Ovary (tissue), 9 donors: ENCODE data around the gene ADAMTS10. TPM values are rescaled to one million over a fixed set of nuclear protein-coding genes. Genes with fewer than 3 reads are reported as not detected.

Source experiments
- DNase-seq, 5 donors: peaks; one replicate each; pipeline ENCODE4 v3.0.0-alpha.2; 2019 to 2020
- H3K27ac ChIP-seq, 2 donors: fragments of 200-600 bp; one replicate each; pipeline versions ENCODE4 v1.5.1 to v1.8.0; 2019 to 2022
- H3K27me3 ChIP-seq: fragments of 200-600 bp; one replicate; pipeline ENCODE4 v1.8.0; 2022
- H3K36me3 ChIP-seq: fragments of 200-600 bp; sonication (generic); one replicate; pipeline ENCODE4 v1.5.1; 2019
- H3K4me1 ChIP-seq: one replicate; pipeline ENCODE4 v1.8.1; 2013; ENCODE audit warnings: mild to moderate bottlenecking, moderate library complexity; ENCODE audit not compliant: insufficient read depth
- H3K4me3 ChIP-seq: fragments of 200-600 bp; sonication (generic); one replicate; pipeline ENCODE4 v1.5.1; 2017
- H3K9me3 ChIP-seq, 2 donors: fragments of 200-600 bp in 1 of 2; sonication (generic) in 1 of 2; one replicate each; pipeline versions ENCODE4 v1.5.1 to v1.8.1; 2013 to 2019; ENCODE audit warnings: mild to moderate bottlenecking in 1 of 2, moderate library complexity in 1 of 2
- CTCF ChIP-seq, 3 donors: fragments of 450-650 bp in 2 of 3; fragments of 200-600 bp in 1 of 3; IDR thresholded peaks; one replicate each; pipeline versions ENCODE4 v1.5.1 to v1.8.0; 2016 to 2022; ENCODE audit warnings: antibody characterized with exemption in 3 of 3, mild to moderate bottlenecking in 1 of 3
- EP300 ChIP-seq: sonication (generic); formaldehyde crosslinking; IDR thresholded peaks from one replicate; pipeline ENCODE4 v1.6.1; 2017; ENCODE audit warnings: antibody characterized with exemption
- POLR2A ChIP-seq: fragments of 450-650 bp; IDR thresholded peaks from one replicate; pipeline ENCODE4 v1.6.1; 2017; ENCODE audit warnings: antibody characterized with exemption, mild to moderate bottlenecking, moderate library complexity
- WGBS, 3 donors: extraction: QIAGEN DNeasy Blood & Tissue Kit in 1 of 3; methylation state at CpG; one replicate each; pipeline versions ENCODE4 v1.1.5 to v1.1.7; 2013 to 2017; 5-methylcytosine and 5-hydroxymethylcytosine counted together
- intact Hi-C, 4 donors: fragments of 100-400 bp; cut with DNase I; formaldehyde crosslinking; loops; one replicate each; pipeline versions ENCODE4 v1.11.0 to v1.15.1; 2022 to 2023
- polyA plus RNA-seq, 2 donors: library from polyadenylated mRNA; stranded (reverse); fragments of 200-250 nt in 1 of 2; fragments of 350-450 nt in 1 of 2; fragmentation: Illumina TruSeq in 1 of 2; extraction: RNeasy Lipid Tissue Mini Kit (QIAGEN cat#74804) in 1 of 2; gene quantifications; one replicate each; pipeline ENCODE4 v1.2.3, GENCODE V29; 2013 to 2014
- total RNA-seq, 7 donors: library from RNA; depleted of rRNA in 2 of 7; stranded (reverse); fragments of >200 nt in 2 of 7; fragmentation: NEBNext Ultra II Directional in 3 of 7; extraction: Animal tissue kit (Norgen Biotek cat#: 25700) in 3 of 7; gene quantifications; one replicate each; pipeline versions ENCODE4 v1.1.0 to v1.2.4, GENCODE V29; 2016 to 2023
- donor health status: DM: no; HTN: no; CAD: no; lungs with moderate emphysema.
- donor health status: DM: no; HTN: no; CAD: no.
- donor health status: Bipolar disorder and iron deficiency.
- donor health status: DM: yes; HTN: yes; CAD: no.
- donor health status: DM: no; HTN: no; CAD: no.
- donor health status: DM: yes; HTN: yes; CAD: no.

Gene ADAMTS10
- total and polyA plus RNA-seq, 9 donors: 6.2 to 49.3 (median 37.4) TPM

- H3K36me3 ChIP-seq: no peaks in the 10 kb centered on the region
- no peak for TF ChIP-seq EP300
- TF ChIP-seq CTCF (IDR thresholded peaks at IDR 0.05): no peak
- TF ChIP-seq POLR2A: no peak
- WGBS, 3 donors: 93 to 95% (median 94%) methylated on average over 20 of the region's 20 CpGs
Observed at GRCh38 chr19:8544168-8544567, 66.3 kb downstream of the ADAMTS10 start.

DNA sequence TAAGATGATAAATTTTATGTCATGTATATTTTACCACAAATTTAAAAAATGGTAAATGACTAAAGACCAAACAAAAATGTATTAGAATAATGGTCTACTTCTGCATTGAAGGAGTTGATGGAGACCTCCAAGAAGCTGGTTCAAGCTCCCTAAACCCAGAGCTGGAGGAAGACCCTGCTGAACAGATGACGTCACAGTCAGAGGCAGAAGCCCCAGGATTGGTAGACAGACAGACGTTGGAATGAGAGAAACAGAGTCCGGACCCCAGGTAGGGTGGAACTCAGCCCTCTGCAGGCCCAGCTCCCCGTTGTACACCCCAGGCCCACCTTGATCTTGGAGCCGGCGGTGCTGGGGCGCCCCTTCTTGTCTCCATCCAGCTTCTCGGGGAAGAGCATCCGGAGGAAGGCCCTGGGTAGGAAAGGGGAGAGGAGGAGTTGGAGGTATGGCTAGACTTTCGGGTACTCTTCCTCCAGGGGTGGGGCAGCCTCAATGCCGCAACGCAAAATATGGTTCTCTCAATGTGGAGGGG, 70.8 kb downstream of the ADAMTS10 start:
- Histone ChIP-seq H3K4me3 (no peak overlapping the region), H3K36me3 (no peaks in the 10 kb centered on the region), H3K4me1 (no peaks in the 10 kb centered on the region), H3K27me3 (no peaks in the 10 kb centered on the region), H3K9me3 (no peaks in the 10 kb centered on the region), H3K27ac (no peak overlapping the region)
- no peak for TF ChIP-seq EP300
- no peak for TF ChIP-seq POLR2A
- no peak for TF ChIP-seq CTCF (IDR thresholded peaks at IDR 0.05)
- 86 to 95% (median 93%) methylated on average over 12 of the region's 12 CpGs for WGBS, 3 donors
- intact Hi-C loops: no loop called here
- no peak for DNase-seq

More at GRCh38 chr19:8544168-8544567, 66.3 kb downstream of the ADAMTS10 start:
- Histone ChIP-seq H3K4me3 (no peak overlapping the region), H3K4me1 (no peaks in the 10 kb centered on the region), H3K27me3 (no peaks in the 10 kb centered on the region), H3K27ac (no peak overlapping the region), H3K9me3 (no peaks in the 10 kb centered on the region)
- intact Hi-C loops: no loop called here
- no peak for DNase-seq

DNA sequence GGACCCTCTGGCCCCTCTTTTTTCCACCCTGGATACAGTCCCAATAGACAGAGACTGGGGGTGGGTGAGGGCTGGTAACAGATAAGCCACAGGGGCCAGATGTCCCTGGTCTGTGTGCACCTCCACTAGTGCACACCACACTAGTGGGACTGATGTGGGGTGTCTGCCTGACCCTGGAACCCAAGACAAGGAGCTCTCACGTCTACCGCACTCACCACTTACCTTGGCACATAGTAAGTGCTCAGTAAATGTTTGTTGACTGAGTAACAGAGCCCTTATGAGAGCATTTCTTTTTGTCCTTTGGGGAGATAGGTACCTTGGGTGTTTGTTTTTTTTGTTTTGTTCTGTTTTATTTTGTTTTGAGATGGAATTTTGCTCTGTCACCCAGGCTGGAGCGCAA, 73.4 kb downstream of the ADAMTS10 start:
- intact Hi-C loops: no loop called here
- no peak for TF ChIP-seq CTCF (IDR thresholded peaks at IDR 0.05)
- no peak for TF ChIP-seq POLR2A
- DNase-seq: no peak
- Histone ChIP-seq H3K4me1 (no peaks in the 10 kb centered on the region), H3K27ac (no peak overlapping the region), H3K36me3 (no peaks in the 10 kb centered on the region), H3K4me3 (no peak overlapping the region), H3K9me3 (no peaks in the 10 kb centered on the region), H3K27me3 (no peaks in the 10 kb centered on the region)
- 78 to 91% (median 81%) methylated on average over 3 of the region's 3 CpGs for WGBS, 3 donors

- Histone ChIP-seq H3K27me3 (no peaks in the 10 kb centered on the region), H3K9me3 (no peaks in the 10 kb centered on the region), H3K4me1 (no peaks in the 10 kb centered on the region), H3K27ac (no peak overlapping the region), H3K4me3 (no peak overlapping the region), H3K36me3 (no peaks in the 10 kb centered on the region)
- intact Hi-C loops: no loop called here
- WGBS, 3 donors: 54 to 72% (median 68%) methylated on average over 16 to 22 of the region's 22 CpGs
- DNase-seq: no peak
- TF ChIP-seq EP300: no peak
- TF ChIP-seq POLR2A: no peak
- TF ChIP-seq CTCF (IDR thresholded peaks at IDR 0.05): no peak
Observed at GRCh38 chr19:8536282-8536681, 74.2 kb downstream of the ADAMTS10 start.
